IMR-90 (cell line): ENCODE data around the gene ANKRD31. TPM values are rescaled to one million over a fixed set of nuclear protein-coding genes. Genes with fewer than 3 reads are reported as not detected.

Source experiments
- BHLHE40 ChIP-seq: fragments of 150-350 bp; IDR thresholded peaks from 2 replicates; pipeline ENCODE4 v1.6.1; 2016; ENCODE audit warnings: mild to moderate bottlenecking, low read depth, low read length
- RAD21 ChIP-seq: IDR thresholded peaks from 2 replicates; pipeline ENCODE4 v1.6.1; 2012; ENCODE audit warnings: low read length, improper control_type of control experiment
- microRNA-seq, 2 experiments: library from miRNA; stranded (forward) in 1 of 2; unstranded in 1 of 2; fragments of 10-50 nt in 1 of 2; fragments of <30 nt in 1 of 2; gene quantifications in 1 of 2; microRNA quantifications in 1 of 2; one replicate each; pipeline versions ENCODE3 to v1.1.0; 2013 to 2020; ENCODE audit not compliant: insufficient read depth in 1 of 2, insufficient read length in 1 of 2, unreplicated experiment in 1 of 2
- polyA plus RNA-seq, 3 experiments: library from polyadenylated mRNA; depleted of rRNA; stranded (reverse); fragments of >200 nt; gene quantifications; 2 replicates each; pipeline ENCODE4 v1.2.3, GENCODE V29; 2012; ENCODE audit warnings: low replicate concordance in 1 of 3
- small RNA-seq, 5 experiments: library from RNA; depleted of rRNA; stranded (forward); fragments of <200 nt; gene quantifications; one replicate each; pipeline ENCODE3, GENCODE V24; 2012
- total RNA-seq: library from RNA; depleted of rRNA; stranded (reverse); fragments of >200 nt; gene quantifications from 2 replicates; pipeline ENCODE4 v1.2.3, GENCODE V29; 2012; rRNA removed

ANKRD31 gene
- total and polyA plus RNA-seq, 2 of the 4 experiments (the other 2 are of a cell fraction), result under 0.01 to 0.02 TPM

DNA sequence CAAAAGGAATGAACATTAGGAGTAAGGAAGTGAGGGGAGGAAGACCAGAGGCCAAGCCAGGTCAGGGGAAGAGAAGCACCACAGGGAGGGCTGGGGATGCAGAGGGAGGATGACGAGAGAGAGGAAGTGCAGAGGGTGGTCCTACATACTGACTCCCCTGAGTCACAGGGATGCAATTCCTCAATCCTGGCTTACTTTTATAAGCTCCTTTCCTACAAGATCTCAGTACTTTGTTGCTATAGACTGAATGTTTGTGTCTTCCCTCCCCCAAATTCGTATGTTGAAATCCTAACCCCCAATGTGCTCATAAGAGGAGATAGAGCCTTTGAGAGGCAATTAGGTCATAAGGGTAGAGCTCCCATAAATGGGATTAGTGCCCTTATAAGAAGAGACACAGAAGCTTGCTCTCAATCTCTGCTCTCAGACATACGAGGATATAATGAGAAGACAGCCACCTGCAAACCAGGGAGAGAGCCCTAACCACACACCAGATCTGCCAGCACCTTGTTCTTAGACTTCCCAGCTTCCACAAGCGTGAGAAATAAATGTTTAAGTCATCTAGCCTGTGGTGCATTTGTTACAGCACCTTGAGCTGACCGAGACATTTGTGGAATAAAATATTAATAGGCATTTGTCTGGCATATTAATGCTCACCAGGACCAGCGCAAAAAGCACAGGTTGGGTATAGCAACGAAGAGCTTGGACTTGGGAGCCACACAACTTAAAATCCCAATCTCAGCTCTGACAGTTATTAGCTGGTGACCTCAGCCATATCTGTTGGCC is 217.7 kb downstream of the ANKRD31 start (continued):
- TF ChIP-seq BHLHE40, result no peak
- no peak for TF ChIP-seq RAD21

Small RNA genes within 50 kb of the gene (microRNA-seq; reads per million reads assigned to microRNA genes)
- not detected for gene SUMO2P5 (ENCODE audit: insufficient read depth, insufficient read length)

Small RNA genes within 50 kb of the gene (small RNA-seq; reads per million reads assigned to genes)
- gene SUMO2P5, result 0 reads per million in 5 experiments

Other genes with a start within 250 kb of the ANKRD31 start
- 1.8 and 2.5 TPM in 2 replicates for gene GCNT4, start 184.3 kb downstream of the ANKRD31 start, total RNA-seq
- 0.39 and 0.46 TPM in 2 replicates for gene GCNT4, start 184.3 kb downstream of the ANKRD31 start, polyA plus RNA-seq (2012; rRNA removed)
- 48.6 and 89.7 TPM in 2 replicates for gene HMGCR, start 100.3 kb upstream of the ANKRD31 start, total RNA-seq
- gene HMGCR, start 100.3 kb upstream of the ANKRD31 start, polyA plus RNA-seq (2012; rRNA removed), result 18.1 and 23.3 TPM in 2 replicates